Activated CD8-positive, alpha-beta memory T cell treated with anti-CD3 and anti-CD28 coated beads for 24 hours (primary cell): ENCODE results near the gene HOXA4.

Experiments used
- DNase-seq: peaks from one replicate; pipeline ENCODE4 v3.0.0-alpha.2; 2020

HOXA4 gene

DNA sequence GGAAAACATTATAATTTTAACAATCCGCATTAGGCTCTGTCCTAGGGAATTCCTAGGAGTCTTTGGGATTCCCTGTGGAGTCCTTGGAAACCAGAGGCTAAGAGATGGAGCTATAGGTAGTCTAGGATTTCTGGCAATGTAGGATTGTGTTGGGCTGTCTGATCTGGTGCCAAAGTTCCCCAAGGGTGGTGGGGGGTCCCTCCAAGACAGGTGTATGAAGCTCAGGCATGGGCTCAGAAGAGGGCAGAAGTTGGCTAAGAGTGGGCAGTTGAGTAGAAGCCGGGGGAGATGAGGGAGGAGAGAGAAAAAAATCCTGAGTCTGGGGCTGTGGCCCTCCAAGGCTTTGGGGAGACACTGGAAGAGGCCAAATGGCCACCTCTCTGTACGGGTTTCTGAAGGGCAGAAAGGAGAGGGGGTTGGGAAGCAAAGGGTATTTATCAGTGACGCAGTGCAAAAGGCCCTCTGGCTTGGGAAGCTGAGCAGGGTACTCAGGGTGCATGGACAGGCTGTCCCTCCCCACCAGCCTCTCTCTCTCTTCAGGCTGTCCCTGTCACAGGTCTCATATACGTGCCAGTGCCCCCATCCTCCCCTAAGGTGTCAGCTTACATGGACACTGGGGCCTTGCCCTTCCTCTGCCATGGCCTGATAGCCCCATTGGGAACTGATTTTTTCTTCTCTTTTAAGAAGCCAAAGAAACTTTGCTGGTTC, 16.1 kb upstream of the HOXA4 start:
- peak; percentile 54 for DNase-seq

DNA sequence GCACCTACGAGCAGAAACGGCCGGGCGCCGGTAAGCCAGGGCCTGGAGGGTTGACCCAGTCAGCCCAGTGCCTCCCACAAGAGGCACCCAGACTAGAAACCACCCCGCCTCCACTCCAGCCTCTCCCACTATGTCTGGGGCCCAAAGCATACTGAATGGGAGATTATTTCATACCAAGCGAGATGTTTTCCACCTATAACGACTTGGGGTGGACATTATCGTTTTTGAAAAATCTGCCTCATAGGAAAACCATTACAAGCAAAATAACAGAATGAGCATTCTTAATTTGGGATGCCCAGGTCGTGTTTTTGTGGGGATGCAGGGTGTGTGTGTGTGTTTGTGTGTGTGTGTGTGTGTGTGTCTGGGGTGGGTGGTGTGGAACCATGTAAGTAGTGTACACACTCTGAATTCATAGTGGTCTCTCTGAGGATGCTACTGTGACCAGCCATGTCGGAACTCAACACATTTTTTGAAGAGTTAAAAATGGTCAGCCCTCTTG, 15.4 kb upstream of the HOXA4 start:
- peak; percentile 32 for DNase-seq

GRCh38 chr7:27145165-27145913, 14.8 kb upstream of the HOXA4 start:
- no peak for DNase-seq

DNA sequence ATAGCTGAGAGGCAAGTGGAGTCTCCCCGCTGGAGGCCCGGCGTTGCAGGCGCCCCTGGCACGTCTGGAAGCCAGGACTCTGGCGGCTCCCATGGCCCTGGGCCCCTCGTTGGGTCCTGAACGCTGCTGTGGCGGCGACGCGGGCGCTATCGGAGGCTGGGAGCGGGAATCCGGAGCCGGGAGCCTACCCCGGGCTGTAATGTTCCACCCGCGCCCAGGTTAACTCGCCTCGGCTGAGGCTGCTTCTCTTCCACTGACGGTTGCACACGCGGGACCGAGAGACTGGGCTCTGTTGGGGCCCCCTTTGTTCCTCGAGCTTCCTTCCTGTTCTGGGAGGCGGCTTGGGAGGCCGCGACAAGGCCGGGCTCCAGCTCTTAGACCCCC, 14.2 kb upstream of the HOXA4 start:
- DNase-seq, result no peak

GRCh38 chr7:27143950-27144780, 13.6 kb upstream of the HOXA4 start:
- no peak for DNase-seq

- no peak for DNase-seq
Measured at GRCh38 chr7:27143023-27143949, 12.7 kb upstream of the HOXA4 start, which contains the start of gene HOXA5. HOXA5 (minus strand) TSS chr7:27143681; CDS start chr7:27143607, 74 bp downstream.

DNA sequence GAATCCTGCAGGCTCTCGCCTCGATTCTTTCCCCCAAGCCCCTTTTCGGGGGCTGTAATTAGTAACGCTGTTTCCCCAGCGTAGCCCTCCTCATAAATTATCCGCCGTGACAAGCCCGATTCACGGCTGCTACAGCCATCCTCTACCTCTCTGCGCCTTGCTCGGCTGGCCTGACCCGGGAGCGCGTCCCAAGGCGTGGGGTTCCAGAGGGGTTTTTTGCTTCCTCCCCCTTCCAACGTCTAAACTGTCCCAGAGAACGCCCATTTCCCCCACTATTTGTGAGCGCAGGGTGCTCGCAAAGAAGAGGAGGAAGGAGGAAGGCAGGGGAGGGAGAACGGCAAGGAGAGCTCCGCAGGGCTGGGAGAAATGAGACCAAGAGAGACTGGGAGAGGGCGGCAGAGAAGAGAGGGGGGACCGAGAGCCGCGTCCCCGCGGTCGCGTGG, 12.0 kb upstream of the HOXA4 start:
- no peak for DNase-seq

- no peak for DNase-seq
Measured at GRCh38 chr7:27141923-27142579, 11.5 kb upstream of the HOXA4 start.

GRCh38 chr7:27141137-27141922, 10.8 kb upstream of the HOXA4 start:
- DNase-seq, result no peak

DNA sequence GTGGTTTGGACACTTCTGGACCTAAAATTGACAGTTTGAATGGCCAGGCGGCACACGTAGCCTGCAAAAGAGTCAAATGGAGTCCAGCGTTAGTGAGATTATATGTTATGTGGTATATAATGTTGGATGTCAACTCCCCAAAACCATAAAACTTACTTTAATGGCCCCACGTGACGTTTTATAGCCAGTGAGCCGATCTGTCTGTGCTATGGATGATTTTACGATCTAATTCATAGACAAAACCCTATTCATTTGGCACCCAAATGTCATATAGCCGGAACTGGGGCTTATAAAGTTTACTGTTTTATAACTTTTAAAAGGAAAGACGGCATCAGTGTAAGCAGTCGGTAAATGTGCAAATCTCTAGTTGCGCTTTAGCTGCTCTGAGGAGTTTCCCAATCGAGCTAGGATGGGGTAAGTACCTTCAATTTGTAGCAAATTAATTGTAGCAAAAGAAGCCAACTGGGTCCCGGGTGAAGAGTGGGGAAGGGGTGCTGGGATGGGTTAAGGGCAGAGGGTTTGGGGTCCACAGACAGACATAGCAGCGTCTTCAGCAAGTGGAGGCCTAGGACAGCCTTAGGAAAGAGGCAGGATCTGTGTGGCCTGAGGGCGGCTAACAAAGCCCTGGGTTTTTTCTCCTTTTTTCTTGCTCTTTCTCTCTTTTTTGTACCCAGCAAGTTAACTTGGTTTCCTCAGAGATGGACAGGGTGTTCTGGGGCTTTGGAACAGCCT, 9.7 kb upstream of the HOXA4 start:
- no peak for DNase-seq

- DNase-seq, result no peak
Measured at GRCh38 chr7:27139334-27140125, 9.0 kb upstream of the HOXA4 start.

GRCh38 chr7:27138985-27139333, 8.4 kb upstream of the HOXA4 start:
- DNase-seq, result no peak

GRCh38 chr7:27138472-27138871, 7.9 kb upstream of the HOXA4 start:
- DNase-seq, result no peak

DNA sequence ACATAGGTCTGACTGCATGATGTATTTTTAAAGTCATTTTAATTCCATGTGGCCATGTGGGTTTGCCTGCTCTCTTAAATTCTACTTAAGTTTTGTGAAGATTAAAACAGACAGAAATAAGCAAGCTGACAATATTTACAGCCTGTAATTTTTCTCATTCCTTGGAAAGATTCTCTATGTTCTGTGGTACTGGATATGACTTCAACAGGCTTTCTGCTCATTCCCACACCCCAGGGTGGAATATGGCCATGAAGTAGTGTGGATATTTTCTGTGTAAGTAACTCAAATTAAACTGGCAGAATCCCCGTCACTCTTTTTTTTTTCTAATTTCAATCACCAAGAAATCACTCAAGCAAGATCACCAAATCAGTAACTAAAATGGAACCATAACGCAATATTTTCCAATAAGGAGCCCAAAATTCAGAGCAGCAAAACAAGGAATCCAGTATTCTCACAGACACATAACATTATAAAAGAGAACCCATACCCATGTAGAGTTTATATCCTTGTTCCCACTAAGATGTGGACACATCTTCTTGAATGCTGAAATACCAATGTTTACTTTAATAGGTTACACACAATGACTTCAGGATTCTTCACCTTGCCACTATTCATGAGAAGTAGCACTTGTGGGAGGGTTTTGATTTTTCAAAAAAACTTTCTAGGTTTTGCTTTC, 7.2 kb upstream of the HOXA4 start:
- DNase-seq, result no peak

DNA sequence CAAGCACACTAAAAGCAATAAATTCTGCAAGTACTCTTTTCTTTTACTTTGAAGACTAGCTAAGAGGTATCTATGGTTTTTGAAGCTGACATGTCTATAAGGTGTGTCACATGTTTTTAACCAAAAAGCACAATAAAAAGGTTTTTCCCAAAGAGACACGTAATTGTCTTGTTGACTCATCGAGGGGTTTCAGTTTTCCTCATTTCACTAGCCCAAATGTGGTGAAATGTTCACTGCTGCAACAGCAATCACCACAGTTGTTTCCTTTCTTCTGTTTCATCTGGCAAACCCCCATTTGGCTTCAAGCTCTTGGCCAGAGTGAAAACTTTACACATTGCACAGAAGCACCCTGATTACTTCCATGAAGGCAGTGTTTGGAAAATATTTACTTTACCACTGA, 3.8 kb upstream of the HOXA4 start:
- no peak for DNase-seq

DNA sequence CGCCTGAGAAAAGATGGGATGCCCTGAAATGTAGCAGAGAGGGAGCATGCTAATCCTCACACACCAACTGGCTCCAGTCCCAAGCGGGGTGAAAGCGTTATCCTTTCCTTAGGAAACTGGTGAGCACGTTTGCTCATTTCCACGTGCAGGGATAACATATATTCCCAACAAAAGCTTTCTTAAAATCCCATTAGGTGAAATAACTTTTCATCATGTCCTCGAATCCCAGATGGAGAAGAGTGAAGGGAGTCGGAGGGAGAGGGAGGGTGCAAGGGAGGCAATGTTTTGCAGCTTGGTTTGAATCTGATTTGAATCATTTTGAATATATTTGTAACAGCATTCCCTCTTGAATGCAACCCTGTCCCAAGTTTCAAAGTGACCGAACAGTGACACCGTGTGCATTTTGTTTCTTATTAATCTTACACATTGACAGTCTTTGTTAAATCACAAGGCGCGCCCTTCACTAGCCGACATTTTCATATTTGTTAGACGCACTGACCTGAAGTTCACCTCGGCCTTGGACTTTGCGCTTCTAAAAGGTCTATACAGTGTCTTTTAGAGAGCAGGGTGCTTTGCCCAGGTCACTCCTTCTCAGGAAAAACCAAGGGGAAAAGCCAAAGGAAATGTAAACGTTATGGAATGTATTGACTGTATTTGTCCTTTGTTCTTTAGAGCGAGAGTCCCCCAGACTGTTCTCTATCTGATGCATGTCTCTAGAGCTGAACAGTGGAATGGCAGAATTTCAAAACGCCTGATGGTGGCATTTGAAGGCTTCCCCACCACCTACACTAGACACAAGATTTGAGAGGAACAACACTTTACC, 3.1 kb upstream of the HOXA4 start:
- DNase-seq, result no peak

GRCh38 chr7:27132978-27133377, 2.4 kb upstream of the HOXA4 start:
- no peak for DNase-seq

- DNase-seq, result no peak
Measured at GRCh38 chr7:27132214-27132613, 1.7 kb upstream of the HOXA4 start.
